ENCODE data around the gene CRYL1.

Gene CRYL1

GRCh38 chr13:20553311-20553710 is 27.7 kb upstream of the CRYL1 start:
- H3K4me3 ChIP-seq (ENCODE audit: low read length): no peak overlapping the region
- TF ChIP-seq CTCF (conservative IDR thresholded peaks at IDR 0.05; ENCODE audit: low read length): no peak
- peak; percentile 9 for DNase-seq (ENCODE audit: low read depth)

- TF ChIP-seq CTCF (conservative IDR thresholded peaks at IDR 0.05; ENCODE audit: low read length): no peak
- H3K4me3 ChIP-seq (ENCODE audit: low read length): no peak overlapping the region
- DNase-seq (ENCODE audit: low read depth): peak; percentile 4
Observed at GRCh38 chr13:20550799-20551198, 25.1 kb upstream of the CRYL1 start.

GRCh38 chr13:20547479-20547908 is 21.8 kb upstream of the CRYL1 start:
- no peak for TF ChIP-seq CTCF (conservative IDR thresholded peaks at IDR 0.05; ENCODE audit: low read length)
- H3K4me3 ChIP-seq (ENCODE audit: low read length): no peak overlapping the region
- no peak for DNase-seq (ENCODE audit: low read depth)

GRCh38 chr13:20546556-20546955 is 20.9 kb upstream of the CRYL1 start:
- DNase-seq (ENCODE audit: low read depth): no peak
- no peak overlapping the region for H3K4me3 ChIP-seq (ENCODE audit: low read length)
- TF ChIP-seq CTCF (conservative IDR thresholded peaks at IDR 0.05; ENCODE audit: low read length): no peak

GRCh38 chr13:20544201-20544923 is 18.7 kb upstream of the CRYL1 start:
- no peak overlapping the region for H3K4me3 ChIP-seq (ENCODE audit: low read length)
- DNase-seq (ENCODE audit: low read depth): no peak
- TF ChIP-seq CTCF (conservative IDR thresholded peaks at IDR 0.05; ENCODE audit: low read length): no peak

- TF ChIP-seq CTCF (conservative IDR thresholded peaks at IDR 0.05; ENCODE audit: low read length): no peak
- DNase-seq (ENCODE audit: low read depth): no peak
- no peak overlapping the region for H3K4me3 ChIP-seq (ENCODE audit: low read length)
Observed at GRCh38 chr13:20536992-20537391, 11.3 kb upstream of the CRYL1 start.

- TF ChIP-seq CTCF (conservative IDR thresholded peaks at IDR 0.05; ENCODE audit: low read length): no peak
- H3K4me3 ChIP-seq (ENCODE audit: low read length): no peak overlapping the region
- no peak for DNase-seq (ENCODE audit: low read depth)
Observed at GRCh38 chr13:20534038-20534608, 8.5 kb upstream of the CRYL1 start.
